HL-60/S4 treated with retinoic acid at 250 ng/mL for 4 days and 3 days (cell line): Measurements from ENCODE around the gene LAMTOR4.
"Not testable (repeated sequence)": the region's sequence is repeated elsewhere in the genome, so short reads cannot be mapped to it uniquely, and the experiment has no call there.

ENCODE experiments used
- in situ Hi-C: fragments of 300-500 bp; cut with MboI; formaldehyde crosslinking; loops from 2 replicates; pipeline ENCODE4 v1.7.0; 2022; ENCODE audit warnings: low sequenced_read_pairs

Gene LAMTOR4

GRCh38 chr7:100195222-100195621 is 46.5 kb downstream of the LAMTOR4 start:
- in situ Hi-C loops: no loop called here

GRCh38 chr7:100195901-100196322 is 47.2 kb downstream of the LAMTOR4 start:
- in situ Hi-C loops: not testable (repeated sequence)

GRCh38 chr7:100198266-100198665 is 49.5 kb downstream of the LAMTOR4 start:
- in situ Hi-C loops: no loop called here

GRCh38 chr7:100200693-100201092 is 52.0 kb downstream of the LAMTOR4 start:
- in situ Hi-C loops: no loop called here
